GDM1 (cell line): ENCODE measurements around the gene PLPP1.

Source experiments
- DNase-seq: peaks from one replicate; lab custom pipeline; 2025; lab: John Stamatoyannopoulos, UW

Gene PLPP1

GRCh38 chr5:55534436-55535198, at the start of gene PLPP1:
PLPP1 (minus strand) TSS chr5:55534964; CDS start chr5:55534629, 335 bp downstream.
- DNase-seq: peak; percentile 81

- DNase-seq: no peak
Measured at GRCh38 chr5:55583578-55583977, 48.8 kb upstream of the PLPP1 start.

- DNase-seq: no peak
Measured at GRCh38 chr5:55582256-55582655, 47.5 kb upstream of the PLPP1 start.

GRCh38 chr5:55580042-55580441, 45.3 kb upstream of the PLPP1 start:
- DNase-seq: no peak

GRCh38 chr5:55578771-55579170, 44.0 kb upstream of the PLPP1 start:
- DNase-seq: no peak

GRCh38 chr5:55577353-55578060, 42.7 kb upstream of the PLPP1 start:
- DNase-seq: no peak

GRCh38 chr5:55576661-55577060, 41.9 kb upstream of the PLPP1 start:
- no peak for DNase-seq

GRCh38 chr5:55575815-55576583, 41.2 kb upstream of the PLPP1 start:
- peak; percentile 38 for DNase-seq

- no peak for DNase-seq
Measured at GRCh38 chr5:55572600-55572999, 37.8 kb upstream of the PLPP1 start.

- DNase-seq: no peak
Measured at GRCh38 chr5:55572020-55572419, 37.3 kb upstream of the PLPP1 start.

- no peak for DNase-seq
Measured at GRCh38 chr5:55570570-55570969, 35.8 kb upstream of the PLPP1 start.

- no peak for DNase-seq
Measured at GRCh38 chr5:55570026-55570425, 35.3 kb upstream of the PLPP1 start.

GRCh38 chr5:55569513-55569865, 34.7 kb upstream of the PLPP1 start:
- DNase-seq: no peak

- DNase-seq: no peak
Measured at GRCh38 chr5:55568654-55569512, 34.1 kb upstream of the PLPP1 start.

GRCh38 chr5:55564721-55565120, 30.0 kb upstream of the PLPP1 start:
- DNase-seq: no peak

- no peak for DNase-seq
Measured at GRCh38 chr5:55558484-55558883, 23.7 kb upstream of the PLPP1 start.

- no peak for DNase-seq
Measured at GRCh38 chr5:55557123-55557522, 22.4 kb upstream of the PLPP1 start.

GRCh38 chr5:55554585-55555202, 19.9 kb upstream of the PLPP1 start:
- no peak for DNase-seq

GRCh38 chr5:55551904-55552303, 17.1 kb upstream of the PLPP1 start:
- no peak for DNase-seq

GRCh38 chr5:55551358-55551757, 16.6 kb upstream of the PLPP1 start:
- DNase-seq: no peak

- DNase-seq: no peak
Measured at GRCh38 chr5:55547781-55548180, 13.0 kb upstream of the PLPP1 start.
